Cardiac fibroblast (primary cell): Measurements from ENCODE around the gene TTC33.
"Not testable (repeated sequence)": the region's sequence is repeated elsewhere in the genome, so short reads cannot be mapped to it uniquely, and the experiment has no call there.

Experiments used
- DNase-seq, 2 donors: peaks; one replicate each; pipeline versions ENCODE4 v3.0.0 to v3.0.0-alpha.2; 2010; ENCODE audit warnings: low read depth in 2 of 2
- H3K4me3 ChIP-seq, 2 donors: replicated peaks in 1 of 2; 1 replicate in 1 of 2; 2 replicates in 1 of 2; pipeline ENCODE4 v1.5.1; 2011; ENCODE audit warnings: low read depth in 2 of 2, low read length in 2 of 2, mild to moderate bottlenecking in 2 of 2, moderate library complexity in 1 of 2
- CTCF ChIP-seq: IDR thresholded peaks from one replicate; pipeline ENCODE4 v1.5.1; 2011; ENCODE audit warnings: low read depth, mild to moderate bottlenecking, low read length, inconsistent platforms

The TTC33 gene

GRCh38 chr5:40651201-40651600 is 104.6 kb downstream of the TTC33 start:
- DNase-seq, result no peak
- H3K4me3 ChIP-seq, result no peak overlapping the region
- no peak for TF ChIP-seq CTCF

GRCh38 chr5:40649463-40650030 is 106.2 kb downstream of the TTC33 start:
- no peak for TF ChIP-seq CTCF
- no peak overlapping the region for H3K4me3 ChIP-seq
- no peak for DNase-seq

GRCh38 chr5:40648150-40648549 is 107.6 kb downstream of the TTC33 start:
- no peak overlapping the region for H3K4me3 ChIP-seq
- TF ChIP-seq CTCF, result no peak
- DNase-seq, result no peak

GRCh38 chr5:40646266-40646665 is 109.5 kb downstream of the TTC33 start:
- TF ChIP-seq CTCF, result no peak
- H3K4me3 ChIP-seq, result no peak overlapping the region
- DNase-seq, result no peak

GRCh38 chr5:40639531-40639930 is 116.2 kb downstream of the TTC33 start:
- not testable (repeated sequence) for H3K4me3 ChIP-seq, DNase-seq

- no peak overlapping the region for H3K4me3 ChIP-seq
- TF ChIP-seq CTCF, result no peak
- DNase-seq, result no peak
These were observed 121.2 kb downstream of the TTC33 start for GRCh38 chr5:40634593-40634992.

- no peak for DNase-seq
- TF ChIP-seq CTCF, result no peak
- no peak overlapping the region for H3K4me3 ChIP-seq
These were observed 121.6 kb downstream of the TTC33 start for GRCh38 chr5:40634154-40634553.
